Panc1 (cell line): ENCODE results near the gene NRAS.

ENCODE experiments used
- CTCF ChIP-seq: fragments of 450-650 bp; IDR thresholded peaks from 2 replicates; pipeline ENCODE4 v1.5.1; 2017; ENCODE audit warnings: mild to moderate bottlenecking
- POLR2AphosphoS5 ChIP-seq: IDR thresholded peaks from 2 replicates; pipeline ENCODE4 v1.6.1; 2012; ENCODE audit warnings: mild to moderate bottlenecking, low read depth, low read length, moderate library complexity
- TCF7L2 ChIP-seq: IDR thresholded peaks from 2 replicates; pipeline ENCODE4 v1.6.1; 2011; ENCODE audit warnings: mild to moderate bottlenecking, low read depth, low read length, inconsistent platforms

- TF ChIP-seq CTCF, result no peak
- no peak for TF ChIP-seq TCF7L2
- TF ChIP-seq POLR2AphosphoS5, result no peak
Observed at GRCh38 chr1:114700036-114700600, 16.5 kb downstream of the NRAS start.
